GM19240 (cell line): ENCODE results near the gene MAML3.

Source experiments
- DNase-seq: peaks from one replicate; pipeline ENCODE4 v3.0.0; 2011; ENCODE audit warnings: low spot score; ENCODE audit not compliant: insufficient read length

Gene MAML3

DNA sequence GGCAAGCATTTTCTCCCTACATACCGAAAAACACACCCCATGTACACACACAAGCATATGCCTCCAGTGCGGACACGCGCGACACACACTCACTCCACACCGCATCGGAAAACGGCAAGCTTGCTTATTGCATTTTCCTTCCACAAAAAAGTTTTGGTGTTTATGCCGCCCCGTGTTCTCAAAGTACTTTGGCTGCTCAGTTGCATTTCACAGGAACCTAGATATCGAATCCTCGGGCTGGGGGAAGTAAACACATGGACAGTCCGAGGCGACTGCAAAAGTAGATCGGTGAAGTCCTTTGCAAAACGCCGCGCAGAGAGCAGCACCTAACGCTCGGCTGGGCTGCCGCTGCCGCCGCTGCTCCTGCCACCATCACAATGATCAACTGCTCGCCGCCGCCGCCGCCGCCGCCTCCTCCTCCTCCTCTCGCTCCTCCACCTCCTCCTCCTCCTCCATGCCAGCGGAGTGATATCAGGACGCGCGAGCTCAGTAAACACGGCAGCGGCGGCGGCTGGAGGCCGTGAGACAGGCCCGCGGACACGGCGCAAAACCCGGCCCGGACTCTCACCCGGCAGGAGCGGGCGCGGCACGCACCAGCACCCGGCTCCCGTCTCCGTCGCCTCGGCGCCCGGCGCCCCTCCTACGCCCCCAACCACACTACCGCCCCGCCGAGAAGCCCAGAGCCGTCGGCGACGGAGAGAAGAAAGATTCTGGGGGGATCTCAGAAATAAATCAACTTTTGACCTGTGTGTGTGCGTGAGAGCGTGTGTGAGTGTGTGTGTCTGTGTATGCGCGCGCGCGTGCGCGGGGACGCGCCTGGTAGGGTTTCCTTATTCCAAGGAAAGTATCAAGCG lies at the start of gene MAML3:
MAML3 (minus strand) TSS at position 467 of the 854 bp plus-strand sequence. CDS start 857 bp downstream, outside the sequence.
- DNase-seq, result no peak

GRCh38 chr4:140198942-140199341 lies 45.0 kb upstream of the MAML3 start:
- no peak for DNase-seq

DNA sequence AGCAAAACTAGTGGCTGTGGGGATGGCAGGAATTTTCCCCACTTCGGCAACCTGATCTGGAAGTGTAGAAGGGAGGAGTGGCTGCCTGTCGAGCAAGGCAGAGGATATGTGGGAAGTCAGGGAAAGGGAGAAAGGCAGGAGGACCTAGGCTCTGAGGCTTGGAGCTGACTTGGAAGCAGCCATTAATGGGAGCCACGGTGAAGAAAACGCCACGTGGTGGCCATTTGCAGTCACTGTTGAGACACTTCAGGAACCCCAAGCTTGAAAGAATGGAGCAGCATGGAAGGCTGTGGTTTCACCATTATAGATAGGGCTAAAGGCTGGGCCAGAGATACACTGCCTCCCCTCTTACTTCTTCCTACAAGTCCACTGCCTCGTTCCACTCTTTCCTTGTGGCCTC lies 41.8 kb upstream of the MAML3 start:
- DNase-seq, result no peak

DNA sequence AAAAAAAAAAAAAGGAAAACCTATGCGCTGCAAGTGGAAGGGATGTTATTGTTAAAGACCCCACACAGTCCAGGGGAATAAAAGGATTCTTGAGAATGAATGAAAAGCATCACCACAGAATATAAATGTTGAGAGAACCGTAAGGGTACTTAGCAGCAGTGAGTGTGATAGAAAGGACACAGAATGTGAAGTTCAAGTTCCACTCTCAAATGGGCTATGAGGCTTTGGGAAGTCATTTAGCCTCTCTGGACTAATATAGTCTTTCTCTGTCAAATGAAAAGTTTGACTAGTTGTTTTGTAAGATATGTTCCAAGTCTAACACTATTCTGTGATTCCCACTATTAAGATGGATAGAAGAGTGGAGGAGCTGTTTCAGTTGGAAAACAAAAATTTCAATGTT lies 35.8 kb upstream of the MAML3 start:
- no peak for DNase-seq

DNA sequence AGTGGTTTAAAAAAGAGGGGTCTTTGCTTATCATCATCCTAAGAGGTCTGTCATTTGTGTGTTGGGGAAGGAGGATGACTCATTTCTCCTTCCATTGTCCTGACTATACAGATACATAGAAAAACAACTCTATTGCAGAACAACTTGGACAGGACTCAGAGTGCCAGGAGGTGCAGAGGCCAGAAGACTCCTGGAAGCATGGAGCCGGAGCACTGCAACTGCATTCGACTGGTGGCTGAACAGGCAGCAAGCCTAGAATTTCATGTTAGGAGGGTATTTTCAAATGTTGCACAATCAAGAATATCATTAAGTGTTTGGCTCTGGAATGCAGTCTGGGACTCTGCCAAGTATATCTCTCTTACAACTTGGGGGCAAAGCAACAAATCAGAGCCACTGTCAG lies 35.0 kb upstream of the MAML3 start:
- no peak for DNase-seq

DNA sequence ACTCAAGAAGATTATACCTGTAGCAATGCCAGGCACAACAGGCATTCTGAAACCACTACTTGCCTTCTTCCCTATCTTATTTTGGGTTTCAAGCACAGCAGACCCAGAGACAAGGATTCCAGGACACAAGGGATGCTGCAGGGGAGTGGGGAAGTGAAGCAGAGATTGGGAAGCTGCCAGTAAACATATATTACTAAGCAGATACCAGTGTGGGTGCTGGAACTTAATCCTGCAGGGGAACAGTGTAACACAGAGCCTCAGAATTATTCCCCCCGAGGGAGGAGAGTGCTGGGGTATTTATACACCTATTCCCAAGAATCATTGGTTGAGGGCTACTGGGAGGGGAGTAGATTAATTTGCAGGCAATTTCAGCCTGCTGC lies 33.3 kb upstream of the MAML3 start:
- no peak for DNase-seq

DNA sequence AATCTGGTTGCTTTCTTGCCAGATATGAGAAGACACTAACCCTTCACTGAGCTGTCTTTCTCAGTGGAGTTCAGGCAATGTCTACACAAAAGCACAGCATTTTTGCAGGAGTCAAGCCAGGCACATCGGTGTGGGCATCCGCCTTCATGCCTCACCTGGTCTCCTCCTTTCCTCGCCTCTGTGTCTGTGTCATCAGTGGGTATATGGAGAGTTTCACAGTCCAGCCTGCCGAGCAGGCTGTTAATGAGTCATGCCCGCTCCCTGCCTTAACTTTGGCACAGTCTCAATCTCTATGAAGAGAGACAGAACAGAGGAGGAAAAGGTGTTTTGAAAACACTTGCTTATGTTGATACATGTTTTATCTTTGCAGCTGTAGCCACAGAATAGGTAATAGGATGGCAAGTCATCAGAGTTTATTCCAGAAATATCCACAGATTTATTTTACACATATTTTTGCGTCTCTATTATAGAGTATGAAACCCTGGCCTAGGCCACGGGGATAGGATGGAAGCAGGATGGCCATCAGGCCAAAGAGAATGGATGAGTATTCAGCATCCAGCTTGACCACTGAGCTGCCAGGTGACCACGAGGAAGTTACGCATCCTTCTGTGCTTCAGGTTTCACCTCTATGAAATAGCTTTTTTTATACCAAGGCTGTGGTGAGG lies 32.8 kb upstream of the MAML3 start:
- DNase-seq, result no peak

DNA sequence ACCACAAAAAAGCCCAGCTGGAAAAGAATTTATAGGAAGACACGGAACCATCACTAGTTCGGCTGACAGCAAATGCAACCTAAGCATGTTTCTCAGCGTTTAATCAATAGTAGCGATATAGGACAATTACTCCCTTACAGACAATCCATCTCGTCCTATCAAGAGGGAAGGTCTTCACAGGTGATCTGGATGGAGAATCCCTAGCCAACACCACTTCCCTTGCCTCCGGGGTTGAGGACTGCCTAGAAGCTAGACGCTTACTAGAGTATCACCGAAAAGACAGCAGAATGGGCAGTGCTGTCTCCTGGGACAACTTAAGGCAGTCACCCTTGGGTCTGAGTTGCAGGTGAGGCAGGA lies 32.1 kb upstream of the MAML3 start:
- no peak for DNase-seq

- DNase-seq, result no peak
Observed at GRCh38 chr4:140185412-140186081, 31.6 kb upstream of the MAML3 start.

- DNase-seq, result no peak
Observed at GRCh38 chr4:140183270-140183669, 29.3 kb upstream of the MAML3 start.

GRCh38 chr4:140180577-140180976 lies 26.6 kb upstream of the MAML3 start:
- no peak for DNase-seq

DNA sequence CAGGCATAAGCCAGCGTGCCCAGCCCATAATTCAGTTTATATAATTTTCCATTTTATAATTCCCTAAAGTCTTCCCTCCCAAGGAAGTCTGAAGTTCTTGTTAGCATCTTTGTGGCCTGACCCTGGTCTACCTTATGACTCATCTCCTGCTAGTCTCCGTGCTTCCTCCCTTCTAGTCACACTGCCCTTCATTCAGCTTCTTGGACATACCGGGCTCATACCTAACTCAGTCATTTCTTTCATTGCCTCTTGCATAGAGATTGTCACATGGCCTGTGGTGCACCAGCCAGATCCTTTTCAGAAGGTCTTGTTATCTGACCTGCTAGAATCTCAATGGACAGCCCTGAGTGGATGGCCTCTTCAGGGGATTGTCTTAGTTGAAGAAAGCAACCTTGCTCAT lies 22.8 kb upstream of the MAML3 start:
- no peak for DNase-seq

DNA sequence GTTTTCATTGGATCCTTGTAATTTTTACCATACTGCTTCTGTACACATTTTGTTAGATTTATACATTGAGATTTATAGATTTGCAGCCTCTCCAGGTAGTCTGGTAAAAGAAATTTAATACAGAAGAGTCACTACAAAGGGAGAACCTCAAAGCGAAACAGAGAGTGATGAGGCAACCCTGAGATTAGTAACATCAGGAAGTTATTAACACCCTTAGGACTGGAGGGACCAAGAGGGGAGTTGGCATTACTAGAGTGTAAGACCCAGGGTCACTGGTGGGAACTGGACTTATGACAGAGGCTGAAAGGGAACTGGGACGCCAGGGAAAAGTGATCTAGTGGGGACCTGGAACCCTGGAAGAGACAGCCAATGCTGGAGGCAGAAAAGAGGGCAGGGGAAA lies 20.6 kb upstream of the MAML3 start:
- DNase-seq, result no peak

DNA sequence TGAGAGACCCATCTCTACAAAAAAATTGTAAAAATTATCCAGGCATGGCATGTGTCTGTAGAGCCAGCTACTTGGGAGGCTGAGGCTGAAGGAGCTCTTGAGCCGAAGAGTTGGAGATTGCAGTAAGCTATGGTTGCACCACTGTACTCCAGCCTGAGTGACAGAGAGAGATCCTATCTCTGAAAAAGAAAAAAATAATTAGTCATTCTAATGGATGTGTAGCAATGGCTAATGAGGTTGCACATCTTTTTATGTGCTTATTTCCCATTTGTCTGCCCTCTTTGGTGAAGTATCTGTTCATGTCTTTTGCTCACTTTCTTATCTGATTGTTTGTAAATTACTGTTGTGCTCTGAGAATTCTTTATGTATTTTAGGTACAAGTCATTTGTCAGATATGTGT lies 19.0 kb upstream of the MAML3 start:
- DNase-seq, result no peak

GRCh38 chr4:140170299-140170698 lies 16.3 kb upstream of the MAML3 start:
- no peak for DNase-seq

GRCh38 chr4:140168936-140169335 lies 15.0 kb upstream of the MAML3 start:
- no peak for DNase-seq

DNA sequence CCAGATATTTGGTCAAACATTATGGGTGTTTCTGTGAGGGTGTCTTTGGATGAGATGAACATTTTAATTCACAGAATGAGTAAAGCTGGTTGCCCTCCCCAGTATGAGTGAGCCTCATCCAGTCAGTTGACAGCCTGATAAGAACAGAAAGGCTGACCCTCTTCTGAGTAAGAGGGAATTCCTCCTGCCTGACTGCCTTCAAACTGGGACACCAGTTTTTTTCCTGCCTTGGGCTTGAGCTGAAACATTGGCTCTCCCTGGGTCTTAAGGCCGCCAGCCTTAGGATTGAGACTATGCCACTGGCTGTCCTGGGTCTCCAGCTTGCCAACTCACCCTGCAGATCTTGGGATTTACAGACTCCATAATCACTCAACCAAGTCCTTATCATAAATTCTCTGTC lies 14.5 kb upstream of the MAML3 start:
- DNase-seq, result no peak

GRCh38 chr4:140163029-140163810 lies 9.2 kb upstream of the MAML3 start:
- no peak for DNase-seq

- no peak for DNase-seq
Observed at GRCh38 chr4:140162596-140162995, 8.6 kb upstream of the MAML3 start.

GRCh38 chr4:140158365-140159030 lies 4.5 kb upstream of the MAML3 start:
- no peak for DNase-seq

GRCh38 chr4:140157341-140157740 lies 3.4 kb upstream of the MAML3 start:
- DNase-seq, result no peak
